IMR-90 (cell line): ENCODE measurements around the gene OAF. TPM values are rescaled to one million over a fixed set of nuclear protein-coding genes. Genes with fewer than 3 reads are reported as not detected.

ENCODE experiments used
- ATAC-seq: fragments of 200-7000 bp; cut with Tn5 transposase; 2 replicates; pipeline ENCODE4 v1.9.1; 2020; ENCODE audit warnings: low read depth, mild to moderate bottlenecking, moderate library complexity
- BruUV-seq: library from RNA; stranded (reverse); fragments of 400-500 nt; replicated peaks from 2 replicates; lab custom pipeline; 2021; lab: Mats Ljungman, UMichigan
- CTCF ChIA-PET: fragments of 300-600 bp; formaldehyde crosslinking; extraction: SDS; loops from one replicate; lab custom pipeline; 2021; ENCODE audit warnings: antibody characterized with exemption; lab: Yijun Ruan, JAX
- POLR2A ChIA-PET: fragments of 300-600 bp; sonication (Branson Sonifier 250); formaldehyde crosslinking; loops from one replicate; lab custom pipeline; 2022; ENCODE audit warnings: antibody characterized with exemption; ENCODE audit not compliant: unreplicated experiment; lab: Charles Lee
- DNase-seq: peaks from one replicate; pipeline ENCODE4 v3.0.0; 2013
- H2AFZ ChIP-seq: replicated peaks from 2 replicates; pipeline ENCODE3; 2013; ENCODE audit warnings: low read length, mild to moderate bottlenecking; ENCODE audit not compliant: poor library complexity
- H2AK5ac ChIP-seq: 2 replicates; pipeline ENCODE4 v1.6.1; 2013; ENCODE audit warnings: low read depth, low read length, inconsistent platforms
- H2AK9ac ChIP-seq: replicated peaks from 2 replicates; pipeline ENCODE3; 2013; ENCODE audit warnings: mild to moderate bottlenecking, low read depth, low read length, moderate library complexity; ENCODE audit not compliant: poor library complexity
- H2BK120ac ChIP-seq: 2 replicates; pipeline ENCODE4 v1.6.1; 2013; ENCODE audit warnings: low read depth, low read length, inconsistent platforms
- H2BK15ac ChIP-seq: 3 replicates; pipeline ENCODE4 v1.6.1; 2013; ENCODE audit warnings: low read depth, low read length, inconsistent platforms
- H2BK20ac ChIP-seq: 2 replicates; pipeline ENCODE4 v1.6.1; 2013; ENCODE audit warnings: low read depth, mild to moderate bottlenecking, inconsistent platforms, low read length, moderate library complexity
- H2BK5ac ChIP-seq: 2 replicates; pipeline ENCODE4 v1.6.1; 2013; ENCODE audit warnings: mild to moderate bottlenecking, low read depth, low read length, inconsistent platforms; ENCODE audit not compliant: poor library complexity, severe bottlenecking
- H3K14ac ChIP-seq: replicated peaks from 2 replicates; pipeline ENCODE4 v1.6.1; 2013; ENCODE audit warnings: low read depth, low read length, inconsistent platforms
- H3K18ac ChIP-seq: 2 replicates; pipeline ENCODE4 v1.6.1; 2013; ENCODE audit warnings: low read depth, low read length, control low read depth
- H3K23ac ChIP-seq: 2 replicates; pipeline ENCODE4 v1.6.1; 2013; ENCODE audit warnings: low read depth, low read length, inconsistent platforms
- H3K27ac ChIP-seq: 2 replicates; pipeline ENCODE4 v1.5.1; 2013; ENCODE audit warnings: mild to moderate bottlenecking, control low read depth, low read length; ENCODE audit not compliant: insufficient read depth
- H3K27me3 ChIP-seq: 2 replicates; pipeline ENCODE4 v1.6.1; 2013; ENCODE audit warnings: low read length; ENCODE audit not compliant: control insufficient read depth, insufficient read depth
- H3K36me3 ChIP-seq: 2 replicates; pipeline ENCODE4 v1.6.1; 2013; ENCODE audit warnings: low read length, mixed read lengths; ENCODE audit not compliant: control insufficient read depth, insufficient read depth
- H3K4ac ChIP-seq: 2 replicates; pipeline ENCODE4 v1.6.1; 2013; ENCODE audit warnings: low read depth, low read length, inconsistent platforms
- H3K4me1 ChIP-seq: 2 replicates; pipeline ENCODE4 v1.6.1; 2013; ENCODE audit warnings: low read length, mixed read lengths; ENCODE audit not compliant: control insufficient read depth, insufficient read depth
- H3K4me2 ChIP-seq: 2 replicates; pipeline ENCODE4 v1.6.1; 2013; ENCODE audit warnings: low read depth, mild to moderate bottlenecking, control low read depth, low read length, moderate library complexity
- H3K4me3 ChIP-seq: 2 replicates; pipeline ENCODE4 v1.5.1; 2013; ENCODE audit warnings: low read depth, mild to moderate bottlenecking, control low read depth, low read length, moderate library complexity; ENCODE audit not compliant: insufficient read depth
- H3K56ac ChIP-seq: 2 replicates; pipeline ENCODE4 v1.6.1; 2013; ENCODE audit warnings: low read length, inconsistent platforms; ENCODE audit not compliant: insufficient read depth; ENCODE audit errors: extremely low read depth
- H3K79me1 ChIP-seq, 2 experiments: 2 replicates each; pipeline ENCODE4 v1.6.1; 2013; ENCODE audit warnings: low read length in 2 of 2, inconsistent platforms in 1 of 2, low read depth in 1 of 2
- H3K9ac ChIP-seq: 2 replicates; pipeline ENCODE4 v1.6.1; 2013; ENCODE audit warnings: low read depth, low read length, control low read depth
- H3K9me1 ChIP-seq: 2 replicates; pipeline ENCODE4 v1.6.1; 2013; ENCODE audit warnings: low read length, inconsistent platforms; ENCODE audit not compliant: insufficient read depth
- H3K9me3 ChIP-seq: 2 replicates; pipeline ENCODE4 v1.6.1; 2013; ENCODE audit warnings: low read length; ENCODE audit not compliant: control insufficient read depth, insufficient read depth
- H4K20me1 ChIP-seq: 2 replicates; pipeline ENCODE4 v1.6.1; 2013; ENCODE audit warnings: low read length, inconsistent platforms; ENCODE audit not compliant: insufficient read depth
- H4K5ac ChIP-seq: 2 replicates; pipeline ENCODE4 v1.6.1; 2013; ENCODE audit warnings: mild to moderate bottlenecking, low read depth, low read length, control low read depth
- H4K8ac ChIP-seq, 2 experiments: 2 replicates each; pipeline ENCODE4 v1.6.1; 2013; ENCODE audit warnings: low read depth in 2 of 2, low read length in 2 of 2, control low read depth in 1 of 2, inconsistent platforms in 1 of 2
- H4K91ac ChIP-seq: 2 replicates; pipeline ENCODE4 v1.6.1; 2013; ENCODE audit warnings: low read depth, low read length, inconsistent platforms; ENCODE audit not compliant: insufficient read depth
- BHLHE40 ChIP-seq: fragments of 150-350 bp; IDR thresholded peaks from 2 replicates; pipeline ENCODE4 v1.6.1; 2016; ENCODE audit warnings: mild to moderate bottlenecking, low read depth, low read length
- CHD1 ChIP-seq: IDR thresholded peaks from 2 replicates; pipeline ENCODE4 v1.6.1; 2012; ENCODE audit warnings: low read depth, low read length, improper control_type of control experiment
- FOS ChIP-seq: fragments of 150-350 bp; IDR thresholded peaks from 2 replicates; pipeline ENCODE4 v1.6.1; 2016; ENCODE audit warnings: low read depth, low read length
- MAFK ChIP-seq: IDR thresholded peaks from 2 replicates; pipeline ENCODE4 v1.6.1; 2012; ENCODE audit warnings: low read depth, low read length, improper control_type of control experiment
- NFE2L2 ChIP-seq: fragments of 150-350 bp; IDR thresholded peaks from 2 replicates; pipeline ENCODE4 v1.6.1; 2016; ENCODE audit warnings: low read depth, mild to moderate bottlenecking, low read length
- RCOR1 ChIP-seq: IDR thresholded peaks from 2 replicates; pipeline ENCODE4 v1.6.1; 2012; ENCODE audit warnings: mild to moderate bottlenecking, low read length, improper control_type of control experiment; ENCODE audit not compliant: insufficient replicate concordance
- RFX5 ChIP-seq: IDR thresholded peaks from 2 replicates; pipeline ENCODE4 v1.8.0; 2012; ENCODE audit warnings: low read depth, mild to moderate bottlenecking, low read length, moderate library complexity
- WGBS, 2 experiments: methylation state at CpG; one replicate each; pipeline versions ENCODE4 v1.1.5 to v1.1.7; 2013; ENCODE audit warnings: missing lambda C conversion rate in 2 of 2; ENCODE audit not compliant: insufficient read length in 1 of 2; ENCODE audit errors: extremely low coverage in 2 of 2; 5-methylcytosine and 5-hydroxymethylcytosine counted together
- dilution Hi-C: fragments of 300-500 bp; cut with HindIII; formaldehyde crosslinking; loops from one replicate; pipeline ENCODE4 v1.14.3; 2018; ENCODE audit warnings: low sequenced_read_pairs; ENCODE audit not compliant: unreplicated experiment
- in situ Hi-C: fragments of 300-500 bp; cut with MboI; formaldehyde crosslinking; loops from 3 replicates; pipeline ENCODE4 v1.14.3; 2019; ENCODE audit warnings: low sequenced_read_pairs, inconsistent platforms, mixed read lengths
- intact Hi-C: fragments of 100-400 bp; cut with micrococcal nuclease; formaldehyde crosslinking; loops from 2 replicates; pipeline ENCODE4 v1.10.0; 2022
- polyA plus RNA-seq, 3 experiments: library from polyadenylated mRNA; depleted of rRNA; stranded (reverse); fragments of >200 nt; gene quantifications; 2 replicates each; pipeline ENCODE4 v1.2.3, GENCODE V29; 2012; ENCODE audit warnings: low replicate concordance in 1 of 3
- total RNA-seq: library from RNA; depleted of rRNA; stranded (reverse); fragments of >200 nt; gene quantifications from 2 replicates; pipeline ENCODE4 v1.2.3, GENCODE V29; 2012
- TF ChIP-seq, protein P1 (sequence below): conservative IDR thresholded peaks from 2 replicates; pipeline ENCODE4 v1.5.1; 2012; ENCODE audit warnings: mild to moderate bottlenecking, low read depth, low read length, improper control_type of control experiment
- TF ChIP-seq, protein P2 (sequence below): fragments of 150-350 bp; IDR thresholded peaks from 2 replicates; pipeline ENCODE4 v1.6.1; 2016; ENCODE audit warnings: low read depth, mild to moderate bottlenecking, low read length, moderate library complexity, borderline replicate concordance

Gene OAF
- total and polyA plus RNA-seq, 2 of the 4 experiments (the other 2 are of a cell fraction): 9.9 to 42.0 TPM

DNA sequence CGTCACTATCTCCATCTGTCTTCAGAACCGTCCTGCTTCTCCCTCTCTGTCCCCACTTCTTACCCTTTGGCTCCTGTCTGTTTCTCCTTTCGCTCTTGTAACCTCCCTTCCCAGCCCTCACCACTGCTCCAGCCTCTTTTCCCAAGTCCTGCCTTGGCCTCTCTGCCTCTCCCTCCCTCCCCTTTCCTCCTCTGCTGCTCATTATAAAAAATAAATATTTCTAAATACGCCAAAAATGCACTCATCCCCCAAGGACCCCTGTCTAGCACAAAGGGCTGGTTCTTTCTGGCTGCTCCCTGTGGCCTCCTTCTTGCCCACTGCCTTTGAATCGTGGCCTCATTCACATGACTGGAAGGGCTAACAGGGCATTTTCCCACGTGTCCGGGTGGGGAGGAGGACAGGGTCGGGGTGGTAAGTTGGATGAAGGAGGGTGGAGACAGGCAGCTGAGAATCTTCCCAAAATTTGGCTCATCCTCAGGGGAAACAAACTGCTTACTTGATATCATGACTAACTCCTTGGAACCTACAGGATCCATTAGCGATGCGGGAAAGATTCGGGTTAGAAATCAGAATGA is 26.4 kb upstream of the OAF start:
- Histone ChIP-seq H2AK9ac (no peak overlapping the region), H3K9me1 (0 out of 2 replicates have a peak, but pooled peaks cover 6% of the 10 kb centered on the region), H2AK5ac (no peak overlapping the region), H4K20me1 (no peaks in the 10 kb centered on the region), H3K56ac (no peak overlapping the region), H3K27ac (no peak overlapping the region), H4K91ac (no peak overlapping the region), H3K79me1 (no peaks in the 10 kb centered on the region), H3K23ac (0 out of 2 replicates have a peak overlapping the region, but pooled peaks have one; percentile 9), H2BK15ac (no peak overlapping the region), H4K8ac (no peak overlapping the region), H3K9ac (no peak overlapping the region), H3K4ac (no peak overlapping the region), H3K9me3 (no peaks in the 10 kb centered on the region), H3K4me2 (no peak overlapping the region), H4K5ac (no peak overlapping the region), H3K27me3 (0 out of 2 replicates have a peak, but pooled peaks cover under 1% of the 10 kb centered on the region), H2BK120ac (no peak overlapping the region), H3K4me1 (peaks cover 19% of the 10 kb centered on the region), H2AFZ (no peak overlapping the region), H3K14ac (no peak overlapping the region), H3K36me3 (no peaks in the 10 kb centered on the region), H2BK5ac (no peak overlapping the region), H3K18ac (no peak overlapping the region; the same call in 1 of the 2 replicates), H2BK20ac (no peak overlapping the region), H3K4me3 (no peak overlapping the region)
- ATAC-seq (no peak), DNase-seq (no peak)
- WGBS, 2 experiments: 71% methylated on average over 3 of the region's 11 CpGs; no CpG with 5 or more reads in 1 of the 2 experiments
- dilution Hi-C loops (no loop called here), in situ Hi-C loops (no loop called here), intact Hi-C loops (no loop called here)
- no TSS peak for BruUV-seq
- ChIA-PET POLR2A (no interaction called here), CTCF (no interaction called here)
- TF ChIP-seq, protein P1, sequence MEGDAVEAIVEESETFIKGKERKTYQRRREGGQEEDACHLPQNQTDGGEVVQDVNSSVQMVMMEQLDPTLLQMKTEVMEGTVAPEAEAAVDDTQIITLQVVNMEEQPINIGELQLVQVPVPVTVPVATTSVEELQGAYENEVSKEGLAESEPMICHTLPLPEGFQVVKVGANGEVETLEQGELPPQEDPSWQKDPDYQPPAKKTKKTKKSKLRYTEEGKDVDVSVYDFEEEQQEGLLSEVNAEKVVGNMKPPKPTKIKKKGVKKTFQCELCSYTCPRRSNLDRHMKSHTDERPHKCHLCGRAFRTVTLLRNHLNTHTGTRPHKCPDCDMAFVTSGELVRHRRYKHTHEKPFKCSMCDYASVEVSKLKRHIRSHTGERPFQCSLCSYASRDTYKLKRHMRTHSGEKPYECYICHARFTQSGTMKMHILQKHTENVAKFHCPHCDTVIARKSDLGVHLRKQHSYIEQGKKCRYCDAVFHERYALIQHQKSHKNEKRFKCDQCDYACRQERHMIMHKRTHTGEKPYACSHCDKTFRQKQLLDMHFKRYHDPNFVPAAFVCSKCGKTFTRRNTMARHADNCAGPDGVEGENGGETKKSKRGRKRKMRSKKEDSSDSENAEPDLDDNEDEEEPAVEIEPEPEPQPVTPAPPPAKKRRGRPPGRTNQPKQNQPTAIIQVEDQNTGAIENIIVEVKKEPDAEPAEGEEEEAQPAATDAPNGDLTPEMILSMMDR: no peak
- TF ChIP-seq BHLHE40 (no peak), RCOR1 (no peak), RFX5 (no peak), CHD1 (no peak), MAFK (no peak), NFE2L2 (no peak), FOS (no peak)
- TF ChIP-seq, protein P2, sequence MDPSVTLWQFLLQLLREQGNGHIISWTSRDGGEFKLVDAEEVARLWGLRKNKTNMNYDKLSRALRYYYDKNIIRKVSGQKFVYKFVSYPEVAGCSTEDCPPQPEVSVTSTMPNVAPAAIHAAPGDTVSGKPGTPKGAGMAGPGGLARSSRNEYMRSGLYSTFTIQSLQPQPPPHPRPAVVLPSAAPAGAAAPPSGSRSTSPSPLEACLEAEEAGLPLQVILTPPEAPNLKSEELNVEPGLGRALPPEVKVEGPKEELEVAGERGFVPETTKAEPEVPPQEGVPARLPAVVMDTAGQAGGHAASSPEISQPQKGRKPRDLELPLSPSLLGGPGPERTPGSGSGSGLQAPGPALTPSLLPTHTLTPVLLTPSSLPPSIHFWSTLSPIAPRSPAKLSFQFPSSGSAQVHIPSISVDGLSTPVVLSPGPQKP: no peak
